SK-N-SH treated with all-trans-retinoic acid at 6 μM for 48 hours (cell line): ENCODE results near the gene OSGIN1.

Experiments
- GLIS3 ChIP-seq: fragments of 250-450 bp; sonication (Bioruptor Pico); IDR thresholded peaks from 2 replicates; pipeline ENCODE4 v1.5.0; 2020; ENCODE audit warnings: mild to moderate bottlenecking, moderate library complexity
- ISL1 ChIP-seq: fragments of 250-450 bp; sonication (Bioruptor Pico); IDR thresholded peaks from 2 replicates; pipeline ENCODE4 v2.1.2; 2022; ENCODE audit warnings: mild to moderate bottlenecking, moderate library complexity
- PATZ1 ChIP-seq: fragments of 250-450 bp; sonication (Bioruptor Pico); IDR thresholded peaks from 2 replicates; pipeline ENCODE4 v1.8.0; 2020; ENCODE audit warnings: mild to moderate bottlenecking, moderate library complexity, borderline replicate concordance
- RARB ChIP-seq: fragments of 250-450 bp; sonication (Bioruptor Pico); IDR thresholded peaks from 2 replicates; pipeline ENCODE4 v1.8.0; 2021; ENCODE audit warnings: mild to moderate bottlenecking, moderate library complexity
- ZC3H10 ChIP-seq: fragments of 250-450 bp; sonication (Bioruptor Pico); IDR thresholded peaks from 2 replicates; pipeline ENCODE4 v1.5.1; 2021; ENCODE audit warnings: mild to moderate bottlenecking, moderate library complexity

- no peak for TF ChIP-seq ISL1 (CRISPR knock-in tag)
- no peak for TF ChIP-seq PATZ1
- no peak for TF ChIP-seq RARB (CRISPR knock-in tag)
- TF ChIP-seq ZC3H10 (CRISPR knock-in tag): no peak
- no peak for TF ChIP-seq GLIS3 (CRISPR knock-in tag)
Observed at GRCh38 chr16:84007965-84008364, 54.9 kb downstream of the OSGIN1 start.
